Tibial nerve (tissue), 4 donors: Measurements from ENCODE around the gene TRHDE.

ENCODE experiments used
- CTCF ChIP-seq, 5 experiments: fragments of 200-600 bp in 3 of 5; fragments of 450-650 bp in 2 of 5; sonication (generic) in 3 of 5; IDR thresholded peaks; one replicate each; pipeline ENCODE4 v1.5.1; 2016 to 2019; ENCODE audit warnings: antibody characterized with exemption in 5 of 5, mild to moderate bottlenecking in 3 of 5, moderate library complexity in 2 of 5
- EP300 ChIP-seq, 2 donors: sonication (generic); formaldehyde crosslinking; IDR thresholded peaks; one replicate each; pipeline ENCODE4 v1.6.1; 2017; ENCODE audit warnings: antibody characterized with exemption in 2 of 2, mild to moderate bottlenecking in 1 of 2
- POLR2A ChIP-seq, 2 donors: fragments of 450-650 bp; IDR thresholded peaks; one replicate each; pipeline ENCODE4 v1.6.1; 2017; ENCODE audit warnings: antibody characterized with exemption in 2 of 2, mild to moderate bottlenecking in 2 of 2, moderate library complexity in 2 of 2

- TF ChIP-seq CTCF (IDR thresholded peaks at IDR 0.05) (no peak), POLR2A (IDR thresholded peaks at IDR 0.05) (no peak), EP300 (IDR thresholded peaks at IDR 0.05) (no peak)
These were observed 239.3 kb downstream of the TRHDE start for GRCh38 chr12:72511498-72511897.
